ENCODE results near the gene HID1.
"Not testable (repeated sequence)": the region's sequence is repeated elsewhere in the genome, so short reads cannot be mapped to it uniquely, and the experiment has no call there.

The HID1 gene

DNA sequence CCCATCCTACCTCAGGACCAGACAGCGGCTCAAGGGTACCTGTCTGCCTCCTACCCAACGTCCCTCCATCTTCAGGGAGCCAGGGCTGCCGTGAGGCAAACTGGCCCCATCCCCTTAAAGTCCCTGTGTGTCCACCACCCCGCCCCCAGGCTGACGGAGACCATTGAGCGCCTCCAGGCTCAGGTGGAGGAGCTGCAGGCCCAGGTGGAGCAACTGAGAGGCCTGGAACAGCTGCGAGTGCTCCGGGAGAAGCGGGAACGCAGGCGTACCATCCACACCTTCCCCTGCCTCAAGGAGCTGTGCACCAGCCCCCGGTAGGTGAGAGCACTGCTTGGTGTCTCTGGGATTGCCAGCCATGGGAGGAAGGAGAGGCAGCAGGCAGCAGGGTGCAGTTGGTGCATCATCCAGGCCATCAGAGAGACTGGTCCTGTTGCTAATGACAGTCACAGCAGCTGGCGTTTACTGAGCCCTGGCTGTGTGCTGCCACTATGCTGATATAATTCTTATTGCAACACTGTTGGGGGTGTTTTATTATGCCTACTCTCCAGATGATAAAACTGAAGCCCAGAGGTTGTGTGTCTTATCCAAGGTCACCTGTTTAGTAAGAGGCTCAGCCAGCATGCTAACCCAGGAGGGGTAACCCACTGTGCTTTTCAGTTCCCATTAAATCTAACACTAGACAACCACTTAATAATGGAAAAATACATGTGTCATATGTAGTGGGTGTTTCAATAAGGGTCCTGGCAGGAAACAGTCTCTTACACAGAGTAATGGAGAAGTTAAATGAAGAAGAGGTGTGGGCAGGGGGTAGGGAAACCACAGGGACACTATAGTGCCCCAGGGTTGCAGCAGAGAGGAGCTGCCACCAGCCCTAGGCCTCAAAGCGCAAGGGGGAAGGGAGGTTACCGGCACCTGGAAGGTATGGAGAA is 29.6 kb upstream of the HID1 start:
- DNase-seq (ENCODE audit: low read depth) = no peak

DNA sequence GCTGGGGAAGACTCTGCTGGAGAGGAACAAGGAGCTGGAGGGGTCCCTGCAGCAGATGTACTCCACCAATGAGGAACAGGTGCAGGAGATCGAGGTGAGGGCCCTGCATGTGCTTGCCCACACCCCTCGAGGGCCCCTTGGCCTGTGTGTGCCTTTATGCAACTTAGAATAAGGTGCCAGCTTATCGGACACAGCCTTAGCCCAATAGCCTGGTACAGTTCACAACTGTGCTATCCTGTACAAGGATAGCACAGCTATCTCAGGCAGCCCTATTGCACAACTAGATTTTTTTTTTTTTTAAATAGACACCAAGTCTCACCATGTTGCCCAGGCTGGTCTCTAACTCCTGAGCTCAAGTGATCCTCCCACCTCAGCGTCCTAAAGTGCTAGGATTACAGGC is 27.0 kb upstream of the HID1 start:
- DNase-seq (ENCODE audit: low read depth) = no peak

DNA sequence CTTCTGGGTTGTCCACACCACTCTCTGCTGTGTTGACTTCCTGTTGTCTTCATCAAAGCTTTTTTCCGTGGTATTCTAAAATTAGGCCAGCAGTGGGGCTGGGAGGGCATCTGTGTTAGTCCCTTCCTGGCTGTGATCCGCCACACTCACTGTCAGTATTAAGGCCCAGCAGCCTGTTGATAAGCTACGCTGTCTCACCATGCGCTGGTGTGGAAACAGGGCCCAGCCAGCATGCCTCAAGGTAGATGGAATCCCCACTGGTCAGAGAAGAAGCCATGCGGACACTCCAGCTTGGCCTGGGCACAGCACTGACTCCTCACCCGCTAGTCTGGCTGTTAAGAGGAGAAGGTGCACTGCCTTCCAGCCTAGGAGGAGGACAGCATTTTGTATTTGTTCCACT is 26.2 kb upstream of the HID1 start:
- no peak for DNase-seq (ENCODE audit: low read depth)

DNA sequence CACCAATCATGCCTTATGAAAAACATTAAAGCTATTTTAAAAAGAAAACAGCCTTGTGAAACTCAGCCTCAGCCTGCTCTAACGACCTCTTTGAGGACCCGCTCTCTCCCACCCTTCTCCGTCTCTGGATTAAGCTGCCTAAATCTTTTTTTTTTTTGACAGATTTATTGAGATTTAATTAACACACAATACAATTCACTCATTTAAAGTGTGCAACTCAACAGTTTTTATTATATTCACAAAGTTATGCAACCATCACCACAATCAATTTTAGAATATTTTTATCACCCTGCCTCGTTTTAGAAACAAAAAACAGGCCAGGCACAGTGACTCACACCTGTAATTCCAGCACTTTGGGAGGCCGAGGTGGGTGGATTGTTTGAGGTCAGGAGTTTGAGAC is 23.3 kb upstream of the HID1 start:
- no peak for DNase-seq (ENCODE audit: low read depth)

DNA sequence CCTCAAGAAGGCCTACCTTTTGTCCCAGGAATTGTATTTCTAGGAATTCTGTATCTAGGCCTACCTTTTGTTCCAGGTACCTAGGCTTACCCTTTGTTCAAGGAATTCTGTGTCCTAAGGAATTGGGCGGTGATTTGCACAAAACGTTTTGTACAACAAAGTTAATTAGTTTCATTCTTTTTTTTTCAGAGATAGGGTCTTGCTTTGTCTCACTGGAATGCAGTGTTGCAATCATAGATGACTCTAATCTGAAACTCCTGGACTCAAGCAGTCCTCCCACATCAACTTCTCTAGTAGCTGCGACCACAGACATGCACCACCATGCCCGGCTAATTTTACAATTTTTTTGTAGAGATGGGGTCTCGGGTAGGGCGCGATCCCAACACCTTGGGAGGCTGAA is 21.9 kb upstream of the HID1 start:
- no peak for DNase-seq (ENCODE audit: low read depth)

DNA sequence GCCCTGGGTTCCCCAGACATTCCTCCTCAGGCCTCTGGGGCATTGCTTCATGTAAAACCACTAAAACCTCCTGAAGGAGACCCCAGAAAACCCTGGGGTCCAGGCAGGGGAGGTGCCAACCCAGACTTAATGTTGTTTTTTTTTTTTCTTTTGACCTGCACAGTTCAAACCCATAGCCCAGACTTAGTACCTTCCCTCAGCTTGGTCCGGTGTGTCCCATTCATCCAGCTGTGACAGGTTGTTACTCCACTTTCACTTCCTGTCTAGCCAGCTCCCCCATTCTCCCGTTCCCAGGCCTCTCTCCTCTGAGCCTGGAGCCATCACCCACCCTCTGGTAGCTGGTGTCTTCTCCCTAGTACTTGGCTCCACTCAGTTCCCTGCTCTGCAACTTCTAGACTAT is 19.7 kb upstream of the HID1 start:
- DNase-seq (ENCODE audit: low read depth) = no peak

DNA sequence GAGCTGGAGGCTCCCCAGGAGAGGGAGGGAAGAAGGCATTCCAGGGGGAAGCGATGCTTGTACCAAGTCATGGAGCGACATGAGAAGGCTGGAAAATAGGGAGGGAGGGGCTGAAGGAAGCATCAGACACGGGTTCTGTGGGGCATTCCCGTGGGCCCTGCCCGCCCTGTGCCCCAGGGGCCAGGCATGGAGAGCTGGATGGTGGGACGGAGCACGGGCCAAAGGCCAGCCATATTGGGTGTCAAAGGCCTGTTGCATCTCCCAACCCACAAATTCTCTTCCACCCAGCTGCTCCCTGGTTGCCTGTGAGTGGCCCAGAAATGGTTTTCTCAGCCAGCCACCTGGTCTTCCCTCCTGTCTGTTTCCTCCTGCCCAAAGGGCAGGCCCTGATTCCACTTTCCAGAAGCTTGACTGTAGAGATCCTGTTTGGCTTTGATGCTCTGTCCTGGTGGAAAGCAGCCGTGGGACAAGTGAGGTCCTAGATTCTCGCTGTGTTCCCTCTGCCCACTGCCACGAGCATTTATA is 18.1 kb upstream of the HID1 start:
- DNase-seq (ENCODE audit: low read depth) = no peak

DNA sequence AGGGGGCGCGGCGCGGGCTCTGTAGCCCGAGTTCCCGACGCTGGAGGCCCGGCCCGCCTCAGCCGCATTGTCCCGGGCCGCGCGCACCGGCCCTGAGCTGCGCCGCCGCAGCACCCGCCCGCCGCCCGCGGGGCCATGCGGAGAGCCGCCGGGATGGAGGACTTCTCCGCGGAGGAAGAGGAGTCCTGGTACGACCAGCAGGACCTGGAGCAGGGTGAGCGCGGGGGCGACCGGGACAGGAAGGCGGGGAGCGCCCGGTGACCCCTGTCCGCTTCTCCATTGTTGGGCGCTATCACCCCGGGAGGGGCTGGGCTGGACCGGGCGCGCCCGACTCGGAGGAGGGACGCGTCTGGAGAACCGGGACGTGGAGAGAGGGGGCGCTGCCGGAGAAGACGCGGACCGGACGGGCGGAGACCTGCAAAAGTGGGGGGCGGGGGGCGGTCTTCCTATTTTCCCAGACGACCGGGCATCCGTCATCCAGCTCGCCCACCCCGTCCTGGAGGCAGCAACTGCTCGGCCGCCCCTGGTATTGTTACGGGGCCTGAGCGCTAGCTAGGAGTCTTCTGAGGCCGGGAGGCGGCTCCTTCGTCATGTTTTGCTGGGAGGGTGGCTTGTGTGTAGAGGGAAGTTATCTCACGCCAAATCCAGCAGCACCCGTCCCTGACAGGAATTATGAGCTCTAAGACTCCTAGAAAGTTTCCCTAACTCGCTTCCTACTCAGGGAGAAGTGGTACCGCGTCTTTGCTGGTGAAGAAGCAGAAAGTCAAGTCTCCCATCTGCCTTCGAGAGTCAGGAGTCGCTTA is 15.6 kb upstream of the HID1 start:
- no peak for DNase-seq (ENCODE audit: low read depth)

DNA sequence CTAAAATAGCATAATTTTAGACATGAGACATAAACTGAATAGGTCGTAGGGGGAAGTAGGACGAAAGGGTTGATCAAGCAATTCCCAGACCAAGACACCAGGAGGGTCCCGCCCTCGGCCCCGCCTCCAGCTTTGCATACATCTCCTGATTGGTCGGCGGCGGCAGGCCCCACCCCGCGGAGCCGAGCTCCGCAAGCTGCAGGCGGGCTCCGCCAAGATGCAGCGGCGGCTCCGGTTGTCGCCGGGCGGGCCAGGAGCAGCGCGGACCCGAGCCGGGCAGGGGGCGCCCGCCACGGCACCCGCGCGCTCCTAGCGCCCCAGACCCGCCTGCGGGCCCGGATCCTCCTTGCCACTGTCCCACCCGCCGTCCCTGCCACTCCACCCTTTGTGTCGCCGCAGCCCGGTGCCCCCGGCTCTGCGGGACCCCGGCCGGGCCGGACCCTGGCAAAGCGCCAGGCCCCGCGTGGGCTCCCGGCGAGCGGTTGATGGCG is 14.9 kb upstream of the HID1 start, which contains the start of gene CDR2L:
Gene CDR2L, plus strand, starts transcription at position 215 of the 491 bp plus-strand sequence. CDS start 412 bp downstream, outside the sequence.
- DNase-seq (ENCODE audit: low read depth) = peak; percentile 85

DNA sequence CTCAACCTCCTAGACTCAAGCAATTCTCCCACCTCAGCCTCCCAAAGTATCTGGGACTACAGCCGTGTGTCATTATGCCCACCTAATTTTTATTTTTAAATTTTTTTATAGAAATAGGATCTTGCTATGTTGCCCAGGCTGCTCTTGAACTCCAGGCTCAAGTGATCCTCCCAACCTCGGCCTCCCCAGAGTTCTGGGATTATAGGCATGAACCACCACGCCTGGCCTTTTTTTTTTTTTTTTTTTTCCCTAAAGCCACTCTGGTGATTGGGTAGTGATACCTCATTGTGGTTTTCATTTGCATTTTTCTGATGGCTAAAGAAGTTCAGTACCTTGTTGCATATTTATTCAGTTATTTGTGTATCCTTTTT is 13.6 kb upstream of the HID1 start:
- no peak for DNase-seq (ENCODE audit: low read depth)

DNA sequence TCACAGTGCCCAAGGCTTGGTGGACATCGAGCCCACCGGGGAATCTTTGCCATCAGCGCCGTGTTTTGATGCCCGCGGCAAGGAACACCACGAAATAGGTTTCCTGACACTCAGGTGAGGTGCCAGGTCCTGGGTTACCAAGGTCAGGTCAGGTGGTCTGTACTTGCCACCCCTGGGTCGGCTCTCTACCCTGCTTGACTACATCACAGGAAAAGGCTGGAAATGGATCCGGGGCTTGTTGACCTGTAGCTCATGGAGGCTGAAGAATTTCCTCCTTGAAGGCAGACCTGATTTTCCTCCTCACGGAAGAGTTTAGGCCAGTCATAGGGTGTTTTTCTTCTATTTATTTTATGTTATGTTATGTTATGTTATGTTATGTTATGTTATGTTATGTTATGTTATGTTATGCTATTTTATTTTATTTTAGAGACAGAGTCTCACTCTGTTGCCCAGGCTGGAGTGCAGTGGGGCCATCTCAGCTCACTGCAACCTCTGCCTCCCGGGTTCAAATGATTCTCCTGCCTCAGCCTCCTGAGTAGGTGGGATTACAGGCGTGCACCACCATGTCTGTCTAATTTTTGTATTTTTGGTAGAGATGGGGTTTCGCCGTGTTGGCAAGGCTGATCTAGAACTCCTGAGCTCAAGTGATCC is 10.2 kb upstream of the HID1 start:
- DNase-seq (ENCODE audit: low read depth) = not testable (repeated sequence)

DNA sequence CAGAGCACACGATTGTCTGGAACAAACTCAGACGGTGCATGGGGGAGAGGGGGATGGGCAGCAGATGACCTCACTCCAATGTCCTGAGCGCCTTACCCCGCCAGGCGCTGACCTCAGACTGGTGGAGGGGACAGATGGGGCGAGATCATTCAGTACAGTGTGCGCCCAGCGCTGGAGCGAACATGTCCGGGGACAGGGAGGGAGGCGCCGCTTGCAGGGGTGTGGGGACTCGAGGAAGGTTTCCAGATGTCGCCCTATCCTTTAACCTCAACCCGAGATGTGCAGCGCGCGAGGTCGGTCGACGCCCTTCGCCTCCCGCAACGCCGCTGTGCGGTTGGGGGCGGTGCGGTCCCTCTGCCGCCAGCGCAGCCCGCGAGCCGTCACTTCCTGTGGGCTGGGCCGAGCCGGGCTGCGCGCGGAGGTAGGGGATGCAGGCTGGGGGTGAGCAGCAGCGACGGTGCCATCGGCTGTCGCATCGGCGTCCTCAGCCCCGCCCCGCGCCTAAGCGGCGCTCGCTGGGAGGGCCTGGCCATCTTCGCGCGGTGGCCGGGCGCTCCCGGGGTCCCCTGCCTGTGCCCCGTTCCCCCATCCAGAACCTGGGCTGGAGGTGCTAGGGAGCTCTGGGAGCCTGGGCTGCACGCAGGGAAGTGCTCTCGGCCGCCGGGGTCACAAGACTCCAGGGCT is 9.6 kb upstream of the HID1 start:
- DNase-seq (ENCODE audit: low read depth) = peak; percentile 62

DNA sequence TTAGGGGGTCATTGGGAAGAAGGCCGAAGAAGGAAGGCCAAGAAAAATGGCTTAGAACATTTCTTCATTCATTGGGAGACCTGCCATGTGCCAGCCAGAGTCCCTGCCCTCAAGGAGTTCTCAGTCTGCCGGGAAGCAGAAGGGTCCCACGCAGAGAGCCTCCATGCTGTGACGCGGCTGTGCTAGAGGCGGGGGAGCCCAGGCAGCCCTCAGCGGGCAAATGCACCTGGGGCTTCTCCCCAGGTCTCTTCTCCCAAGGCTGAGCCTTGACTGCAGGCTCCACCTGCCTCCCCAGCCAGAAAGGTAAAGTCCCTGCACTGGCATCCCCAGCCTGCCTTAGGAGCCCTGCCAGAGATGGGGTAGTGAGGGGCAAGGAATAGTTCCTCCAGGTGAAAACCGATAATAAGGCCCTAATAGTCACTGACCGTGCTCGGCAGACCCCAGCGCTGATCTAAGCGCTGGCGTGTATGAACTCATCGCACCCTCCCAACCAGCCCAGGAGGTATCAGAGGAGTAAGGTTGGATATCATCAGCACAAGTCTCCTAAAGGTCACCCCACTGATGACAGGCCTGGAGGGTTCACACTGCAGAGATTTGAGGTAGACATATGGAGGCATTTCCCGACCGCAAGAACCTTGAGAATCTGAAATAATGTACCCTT is 8.9 kb upstream of the HID1 start:
- DNase-seq (ENCODE audit: low read depth) = no peak

DNA sequence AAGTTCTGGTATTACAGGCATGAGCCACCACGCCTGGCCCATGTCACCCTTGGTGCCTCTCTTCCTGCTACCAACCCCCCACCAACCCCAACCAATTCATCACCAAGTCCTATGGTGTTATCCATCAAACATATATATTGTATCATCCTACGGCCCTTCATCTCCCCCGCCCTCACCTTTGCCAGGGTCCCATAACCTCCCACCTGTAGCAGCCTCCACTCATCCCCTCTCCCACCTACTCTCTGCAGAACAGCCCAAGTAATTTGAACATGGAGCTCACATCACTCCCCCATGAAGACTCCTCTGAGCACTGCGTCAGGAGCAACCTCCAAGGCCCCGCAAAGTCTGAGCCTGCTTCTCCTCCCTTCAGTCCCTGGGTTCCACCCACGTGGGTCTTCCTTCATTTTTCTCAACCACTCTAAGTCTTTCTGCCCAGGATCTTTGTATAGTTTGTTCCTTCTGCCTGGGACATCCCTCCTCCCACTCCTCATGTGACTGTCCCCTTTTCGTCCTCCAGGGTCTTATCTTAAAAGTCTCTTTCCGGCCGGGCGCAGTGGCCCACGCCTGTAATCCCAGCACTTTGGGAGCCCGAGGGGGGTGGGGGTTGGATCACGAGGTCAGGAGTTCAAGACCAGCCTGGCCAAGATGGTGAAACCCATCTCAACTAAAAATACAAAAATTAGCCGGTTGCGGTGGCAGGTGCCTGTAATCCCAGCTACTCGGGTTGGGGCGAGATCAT is 7.0 kb upstream of the HID1 start:
- DNase-seq (ENCODE audit: low read depth) = no peak

DNA sequence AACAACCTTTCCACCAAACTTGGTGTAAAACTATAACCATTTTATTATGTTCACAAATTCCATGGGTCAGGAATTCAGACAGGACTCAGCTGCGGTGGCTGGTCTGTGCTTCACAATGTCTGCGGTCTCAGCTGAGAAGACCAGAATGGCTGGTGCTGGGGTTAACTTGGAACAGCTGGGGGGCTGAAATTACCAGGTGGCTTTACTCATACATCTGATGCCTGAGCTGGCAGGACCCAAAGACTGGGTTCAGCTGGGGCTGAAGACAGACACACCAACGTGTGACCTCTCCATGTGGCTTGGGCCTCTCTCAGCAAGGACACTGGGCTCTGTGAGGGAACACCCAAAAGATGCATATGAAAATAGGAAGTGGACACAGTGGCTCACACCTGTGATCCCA is 5.7 kb upstream of the HID1 start:
- no peak for DNase-seq (ENCODE audit: low read depth)

DNA sequence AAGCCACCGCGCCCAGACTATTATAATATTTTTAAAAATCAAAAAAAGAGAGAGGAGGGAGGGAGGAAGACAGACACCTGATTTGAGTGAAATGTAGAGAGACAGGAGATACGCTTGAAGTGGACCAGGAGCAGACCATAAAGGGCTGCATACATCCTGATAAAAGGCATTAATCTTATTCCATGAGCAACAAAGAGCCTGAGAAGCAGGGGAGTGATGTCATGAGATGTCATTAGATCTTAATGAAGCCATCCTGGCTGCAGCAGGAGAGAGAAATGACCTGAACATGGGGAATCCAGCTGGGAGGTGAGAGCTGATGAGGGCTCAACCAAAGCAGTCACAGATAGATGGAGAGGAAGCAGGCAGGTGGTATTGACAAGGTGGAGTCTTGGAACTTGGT is 5.2 kb upstream of the HID1 start:
- no peak for DNase-seq (ENCODE audit: low read depth)

DNA sequence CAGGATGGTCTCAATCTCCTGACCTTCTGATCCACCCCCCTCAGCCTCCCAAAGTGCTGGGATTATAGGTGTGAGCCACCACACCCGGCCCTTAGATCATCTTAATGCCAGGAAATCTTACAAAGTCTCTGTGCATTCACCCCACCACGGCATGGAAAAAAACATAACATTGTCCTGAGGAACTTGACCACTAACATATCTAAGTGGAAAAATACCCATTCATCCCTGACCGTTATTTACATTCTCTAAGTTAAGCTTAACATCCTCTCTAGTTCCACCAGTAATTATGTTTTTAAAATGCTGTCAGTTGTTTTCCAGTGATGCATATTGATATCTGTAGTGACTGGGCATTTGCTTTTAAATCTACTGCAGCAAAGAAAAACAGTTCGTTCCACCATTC is 3.4 kb upstream of the HID1 start:
- DNase-seq (ENCODE audit: low read depth) = no peak

DNA sequence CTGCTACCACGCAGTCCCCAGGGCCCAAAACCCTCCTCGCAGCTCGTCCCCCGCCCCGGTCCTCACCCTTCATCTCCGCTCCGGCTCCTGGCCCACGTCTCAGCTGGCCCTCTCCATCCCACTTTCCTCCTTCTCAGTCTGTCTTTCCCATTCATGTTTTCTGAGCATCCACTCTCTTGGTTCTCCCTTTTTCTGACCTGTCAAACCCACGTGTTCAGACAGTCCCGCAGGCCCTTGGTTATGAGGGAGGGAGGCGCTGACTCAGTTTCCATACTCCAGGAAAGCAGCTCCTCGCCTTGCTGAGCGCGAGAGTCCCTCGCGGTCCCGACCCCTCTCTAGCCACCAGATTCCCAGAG is 392 bp upstream of the HID1 start:
- DNase-seq (ENCODE audit: low read depth) = no peak

DNA sequence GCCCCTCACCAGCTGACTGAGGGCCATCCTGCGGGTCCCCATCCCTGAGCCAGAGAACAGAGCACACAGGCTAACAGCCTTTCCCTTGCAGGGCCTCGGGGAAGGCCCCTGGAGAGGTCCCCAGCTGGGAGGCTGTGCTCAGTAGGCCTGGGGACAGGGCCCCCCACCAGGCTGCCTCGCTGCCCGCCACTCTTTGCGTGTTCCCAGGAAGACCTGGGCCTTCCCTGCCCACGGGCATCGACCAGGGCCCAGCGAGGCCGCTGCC is 785 bp downstream of the HID1 start:
- no peak for DNase-seq (ENCODE audit: low read depth)

DNA sequence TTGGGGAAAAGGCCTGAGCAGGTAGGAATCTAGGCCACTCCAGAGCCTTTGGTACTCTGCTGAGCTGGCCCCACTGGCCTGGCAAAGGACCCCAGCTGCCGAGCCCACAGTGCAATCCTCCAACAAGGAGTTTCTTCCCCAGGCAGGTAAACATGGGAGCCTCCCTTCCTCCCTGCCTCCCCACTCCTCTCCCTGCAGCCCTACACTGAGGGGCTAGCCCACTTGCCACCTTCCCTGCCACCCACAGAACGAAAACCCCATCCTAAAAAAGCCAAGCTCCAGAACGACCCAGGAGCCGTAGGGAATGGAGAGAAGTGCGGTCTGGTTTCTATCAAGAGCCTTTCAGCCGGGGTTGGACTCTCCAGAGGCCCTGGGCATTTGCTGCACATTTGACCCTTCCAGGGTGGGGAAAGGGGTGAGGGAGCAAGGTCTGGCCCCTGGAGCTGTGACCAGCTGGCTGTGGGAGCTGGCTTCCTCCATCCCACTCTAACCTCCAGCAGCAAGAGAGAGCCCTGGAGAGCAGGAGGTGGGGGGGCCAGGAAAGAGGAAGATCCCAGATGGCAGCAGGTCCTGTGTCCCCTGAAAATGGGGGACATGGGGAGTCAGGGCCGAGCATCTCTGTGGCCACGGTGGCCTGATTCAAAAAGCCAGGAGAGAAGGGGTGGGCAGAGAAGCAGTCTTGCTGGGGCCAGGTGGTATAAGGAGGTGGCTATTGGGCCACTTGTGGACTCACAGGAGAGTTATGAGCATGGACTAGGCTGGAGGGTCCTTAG is 1.3 kb downstream of the HID1 start:
- no peak for DNase-seq (ENCODE audit: low read depth)

Measured in activated gamma-delta T cell treated with anti-CD3 and anti-CD28 coated beads, Interleukin-2, amount 50 U/mL, for 16 hours (primary cell).